HG03139 (cell line): ENCODE results near the gene PRPF38A.
"Not testable (repeated sequence)": the region's sequence is repeated elsewhere in the genome, so short reads cannot be mapped to it uniquely, and the experiment has no call there.

Experiments used
- ATAC-seq: cut with Tn5 transposase; IDR thresholded peaks from one replicate; pipeline ENCODE4 v1.9.1; 2021; ENCODE audit not compliant: unreplicated experiment

The PRPF38A gene

GRCh38 chr1:52404116-52404974 is at the start of gene PRPF38A, which contains the start of gene ORC1:
TSS of gene PRPF38A (plus strand) at chr1:52404602. CDS start at chr1:52404750, 148 bp downstream.
TSS of gene ORC1 (minus strand) at chr1:52404423. CDS start at chr1:52402223, 2,200 bp downstream.
- peak; percentile 94 for ATAC-seq

GRCh38 chr1:52355436-52355835 is 49.0 kb upstream of the PRPF38A start:
- no peak for ATAC-seq

- no peak for ATAC-seq
Observed at GRCh38 chr1:52355847-52356505, 48.4 kb upstream of the PRPF38A start.

- no peak for ATAC-seq
Observed at GRCh38 chr1:52356818-52357355, 47.5 kb upstream of the PRPF38A start.

GRCh38 chr1:52357397-52357796 is 47.0 kb upstream of the PRPF38A start:
- no peak for ATAC-seq

GRCh38 chr1:52358851-52359497 is 45.4 kb upstream of the PRPF38A start:
- no peak for ATAC-seq

GRCh38 chr1:52359676-52360594 is 44.5 kb upstream of the PRPF38A start:
- no peak for ATAC-seq

GRCh38 chr1:52360595-52360968 is 43.8 kb upstream of the PRPF38A start:
- ATAC-seq: no peak

GRCh38 chr1:52364235-52364839 is 40.1 kb upstream of the PRPF38A start:
- ATAC-seq: no peak

GRCh38 chr1:52365071-52365745 is 39.2 kb upstream of the PRPF38A start:
- ATAC-seq: no peak

GRCh38 chr1:52365746-52366516 is 38.5 kb upstream of the PRPF38A start, which contains the start of gene CC2D1B:
TSS of gene CC2D1B (minus strand) at chr1:52366205. CDS start at chr1:52364620, 1,585 bp downstream.
- ATAC-seq: peak; percentile 91

- no peak for ATAC-seq
Observed at GRCh38 chr1:52366517-52366827, 37.9 kb upstream of the PRPF38A start.

GRCh38 chr1:52367272-52367671 is 37.1 kb upstream of the PRPF38A start:
- ATAC-seq: no peak

- no peak for ATAC-seq
Observed at GRCh38 chr1:52368383-52369172, 35.8 kb upstream of the PRPF38A start.

GRCh38 chr1:52369851-52370250 is 34.6 kb upstream of the PRPF38A start:
- not testable (repeated sequence) for ATAC-seq

- no peak for ATAC-seq
Observed at GRCh38 chr1:52385376-52385775, 19.0 kb upstream of the PRPF38A start.

- no peak for ATAC-seq
Observed at GRCh38 chr1:52386458-52386857, 17.9 kb upstream of the PRPF38A start.

- no peak for ATAC-seq
Observed at GRCh38 chr1:52393174-52393573, 11.2 kb upstream of the PRPF38A start.
